Forelimb muscle (tissue), 1 donor: ENCODE measurements around the gene LRBA. TPM values are rescaled to one million over a fixed set of nuclear protein-coding genes. Genes with fewer than 3 reads are reported as not detected.
A peak's percentile ranks its signal among the peaks of the same experiment; 100 is the strongest.
"Not testable (repeated sequence)": the region's sequence is repeated elsewhere in the genome, so short reads cannot be mapped to it uniquely, and the experiment has no call there.

Experiments
- DNase-seq: peaks from one replicate; pipeline ENCODE4 v3.0.0-alpha.2; 2013; ENCODE audit warnings: low read depth
- polyA plus RNA-seq: library from polyadenylated mRNA; unstranded; fragments of 120-200 nt; gene quantifications from one replicate; pipeline ENCODE4 v1.2.1, GENCODE V29; 2013; ENCODE audit not compliant: insufficient read length

LRBA gene
- polyA plus RNA-seq, 1 donor, result 21.0 TPM

DNA sequence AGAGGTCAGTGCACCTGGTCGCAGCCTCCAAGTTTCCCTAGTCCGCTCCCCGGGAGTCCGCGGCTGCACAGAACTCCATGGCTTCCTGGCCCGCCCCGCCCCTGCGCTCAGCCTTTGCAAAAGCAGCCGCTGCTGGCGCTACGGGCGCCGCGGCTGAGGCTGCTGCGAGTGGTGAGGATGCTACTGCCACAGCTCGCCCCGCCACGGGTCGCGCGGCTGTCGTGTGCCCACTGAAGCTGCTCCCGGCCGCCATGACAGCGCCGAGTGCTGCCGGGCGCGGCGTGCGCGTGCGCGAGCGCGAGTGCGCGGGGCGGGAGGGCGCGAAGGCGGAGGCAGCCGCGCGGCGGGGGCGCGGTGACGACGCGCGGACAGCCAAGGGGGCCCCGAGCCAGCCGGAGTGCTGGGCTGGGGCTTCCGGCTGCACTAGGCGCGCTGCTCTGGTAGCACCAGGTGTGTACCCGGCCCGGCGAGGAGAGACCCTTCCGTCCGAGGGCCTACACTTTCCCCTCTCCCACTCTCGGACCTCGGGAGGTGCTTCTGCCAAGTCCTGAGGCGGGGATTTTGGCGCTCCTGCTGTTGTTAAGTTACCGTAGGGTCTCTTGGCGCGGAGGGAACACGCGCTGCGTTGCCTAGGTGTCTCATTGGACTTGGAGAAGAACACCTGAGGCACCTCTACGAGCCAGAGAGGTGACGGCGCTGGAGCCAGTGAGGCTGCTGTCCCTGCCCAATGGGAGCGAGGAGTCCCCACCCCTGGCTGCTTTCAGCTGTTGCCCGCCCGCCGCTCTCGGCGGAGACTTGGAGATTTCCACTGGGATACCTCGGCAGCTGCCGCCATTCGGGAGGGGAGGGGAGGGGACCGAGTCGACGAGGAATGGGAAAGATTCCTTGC is 619 bp upstream of the LRBA start:
- peak; percentile 53 for DNase-seq

DNA sequence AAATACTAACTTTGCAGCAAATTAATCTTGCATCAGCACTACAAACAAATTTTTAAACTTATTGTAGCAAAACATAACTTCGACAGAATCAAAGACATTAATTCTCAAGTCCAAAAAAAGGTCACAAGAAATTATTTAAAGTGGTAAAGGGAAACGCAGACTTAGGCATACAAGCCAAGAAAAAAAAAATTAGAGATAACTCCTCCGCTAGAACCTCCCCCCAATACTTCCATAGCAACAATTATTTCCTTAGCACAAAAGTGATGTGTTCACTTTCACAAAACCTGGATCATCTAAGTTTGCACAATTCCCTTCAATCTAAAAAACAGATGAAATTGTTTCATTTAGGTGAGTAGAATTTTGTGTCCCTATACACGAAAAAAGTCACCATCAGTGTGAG is 1.1 kb downstream of the LRBA start:
- no peak for DNase-seq

- no peak for DNase-seq
Observed at GRCh38 chr4:151013491-151013890, 1.6 kb downstream of the LRBA start.

DNA sequence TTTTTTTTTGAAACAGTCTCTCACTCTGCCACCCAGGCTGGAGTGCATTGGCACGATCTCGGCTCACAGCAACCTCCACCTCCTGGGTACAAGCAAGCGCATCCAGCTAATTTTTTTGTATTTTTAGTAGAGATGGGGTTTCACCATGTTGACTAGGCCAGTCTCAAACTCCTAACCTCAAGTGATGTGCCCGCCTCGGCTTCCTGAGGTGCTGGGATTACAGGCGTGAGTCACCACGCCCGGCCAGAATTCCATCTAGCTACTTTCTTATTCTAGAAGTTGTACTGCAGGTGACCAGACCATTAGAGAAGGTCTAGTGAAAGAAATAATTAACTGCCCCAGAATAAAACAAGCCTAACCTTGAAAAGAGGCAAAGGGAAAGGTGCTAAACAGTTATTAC is 2.3 kb downstream of the LRBA start:
- no peak for DNase-seq

DNA sequence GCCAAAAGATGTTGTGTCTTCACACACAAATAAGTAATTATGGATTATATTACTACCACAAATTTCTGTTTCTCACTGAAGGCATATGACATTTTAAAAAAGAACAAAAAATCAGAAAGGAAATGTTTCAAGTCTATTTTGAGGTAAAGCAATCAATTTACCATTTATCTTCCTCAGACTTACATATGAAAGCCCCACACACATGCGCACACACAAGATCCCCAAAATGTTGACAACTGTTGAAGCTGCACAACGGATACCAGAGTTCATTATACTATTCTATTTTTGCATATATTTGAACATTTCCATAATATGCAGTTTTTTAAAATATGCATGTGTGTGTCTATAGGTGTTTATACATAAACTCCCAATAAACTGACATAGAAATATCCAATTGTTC is 2.7 kb downstream of the LRBA start:
- no peak for DNase-seq

GRCh38 chr4:151004222-151004621 is 10.9 kb downstream of the LRBA start:
- no peak for DNase-seq

GRCh38 chr4:151000747-151001429 is 14.2 kb downstream of the LRBA start:
- no peak for DNase-seq

DNA sequence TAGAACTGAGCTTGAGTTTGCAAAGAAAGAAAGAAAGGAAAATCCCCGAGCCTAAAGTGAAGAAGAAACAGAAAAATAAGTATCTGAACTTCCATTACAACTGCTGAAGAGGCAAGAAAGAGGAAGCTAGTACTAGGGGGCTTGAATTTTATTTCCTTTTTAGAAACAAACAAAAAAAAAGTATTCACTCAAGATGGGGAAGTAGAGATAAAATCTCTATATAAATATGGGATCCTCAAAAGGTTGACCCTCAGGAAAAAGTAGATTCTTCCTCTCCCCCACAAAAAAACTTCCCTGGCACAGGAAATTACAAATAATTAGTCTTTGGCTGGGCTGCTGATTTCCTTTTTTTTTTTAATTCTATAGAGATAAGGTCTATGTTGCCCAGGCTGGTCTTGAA is 16.0 kb downstream of the LRBA start:
- DNase-seq, result no peak

DNA sequence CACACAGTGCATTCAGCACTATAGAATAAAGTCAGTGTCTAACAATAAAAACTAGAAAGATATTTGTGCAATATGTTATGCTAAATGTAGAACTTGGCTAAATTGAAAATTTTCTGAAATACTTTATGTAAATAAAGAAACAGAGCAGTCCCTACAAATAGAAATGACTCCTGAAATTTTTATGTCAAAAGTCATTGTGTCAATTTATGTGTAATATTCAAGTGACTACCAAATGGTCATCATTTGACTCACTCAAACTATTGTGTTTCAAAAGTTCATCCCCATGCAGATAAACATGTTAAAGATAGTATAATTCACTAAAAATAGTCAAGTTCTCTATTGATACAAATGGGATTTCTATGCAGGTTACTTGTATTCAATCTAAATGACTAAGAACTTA is 17.9 kb downstream of the LRBA start:
- DNase-seq, result no peak

DNA sequence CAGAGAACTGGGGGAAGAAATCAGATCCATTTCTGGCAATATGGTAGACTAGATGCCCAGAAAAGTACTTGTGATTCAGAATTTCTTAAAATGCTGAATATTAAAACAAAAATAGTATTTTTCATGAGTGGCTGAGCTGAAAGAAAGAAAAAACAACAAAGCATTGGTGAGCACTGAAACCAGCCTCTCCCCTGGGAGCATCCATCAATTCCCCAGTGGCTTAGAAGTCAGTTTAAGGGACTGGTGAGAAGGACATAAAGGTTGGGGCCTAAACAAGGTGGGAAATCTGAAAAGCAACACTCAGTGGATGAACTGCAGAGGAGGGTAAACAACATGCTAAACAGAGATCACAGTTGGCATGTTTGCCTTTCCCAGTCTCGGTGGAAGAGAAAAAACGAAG is 20.4 kb downstream of the LRBA start:
- DNase-seq, result no peak

- DNase-seq, result not testable (repeated sequence)
Observed at GRCh38 chr4:150993577-150993976, 21.5 kb downstream of the LRBA start.

- DNase-seq, result no peak
Observed at GRCh38 chr4:150990993-150991392, 24.1 kb downstream of the LRBA start.

DNA sequence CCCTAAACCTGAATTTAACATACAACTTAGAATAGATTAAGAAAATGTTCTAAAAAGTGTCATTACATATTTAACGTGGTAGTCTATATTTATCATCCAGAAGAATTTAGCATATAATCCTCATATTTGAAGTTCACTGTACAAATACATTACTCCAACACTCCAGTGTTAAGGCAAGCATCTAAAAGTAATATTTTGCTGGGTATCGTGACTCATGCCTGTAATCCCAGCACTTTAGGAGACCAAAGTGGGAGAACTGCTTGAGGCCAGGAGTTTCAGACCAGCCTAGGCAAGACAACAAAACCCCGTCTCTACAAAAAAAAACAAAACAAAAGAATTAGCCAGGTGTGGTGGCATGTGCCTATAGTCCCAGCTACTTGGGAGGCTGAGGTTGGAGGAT is 24.8 kb downstream of the LRBA start:
- no peak for DNase-seq

DNA sequence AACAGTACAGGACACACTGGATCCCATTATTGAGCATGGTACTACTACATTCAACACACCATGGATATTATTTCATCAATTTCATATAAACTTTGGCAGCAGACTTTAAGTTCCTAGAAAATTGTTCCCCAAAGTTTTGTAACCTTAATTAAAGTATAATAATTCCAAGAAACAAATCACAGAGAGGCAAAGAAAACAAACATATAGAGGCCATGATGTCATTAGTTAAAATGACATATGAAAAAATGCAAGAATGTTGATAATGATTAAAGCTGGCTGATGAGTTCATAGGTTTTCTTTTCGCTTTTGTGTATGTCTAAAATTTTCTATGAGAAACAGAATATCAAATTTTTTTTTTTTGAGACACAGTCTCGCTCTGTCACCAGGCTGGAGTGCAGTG is 26.8 kb downstream of the LRBA start:
- DNase-seq, result no peak

- no peak for DNase-seq
Observed at GRCh38 chr4:150987204-150987603, 27.9 kb downstream of the LRBA start.

DNA sequence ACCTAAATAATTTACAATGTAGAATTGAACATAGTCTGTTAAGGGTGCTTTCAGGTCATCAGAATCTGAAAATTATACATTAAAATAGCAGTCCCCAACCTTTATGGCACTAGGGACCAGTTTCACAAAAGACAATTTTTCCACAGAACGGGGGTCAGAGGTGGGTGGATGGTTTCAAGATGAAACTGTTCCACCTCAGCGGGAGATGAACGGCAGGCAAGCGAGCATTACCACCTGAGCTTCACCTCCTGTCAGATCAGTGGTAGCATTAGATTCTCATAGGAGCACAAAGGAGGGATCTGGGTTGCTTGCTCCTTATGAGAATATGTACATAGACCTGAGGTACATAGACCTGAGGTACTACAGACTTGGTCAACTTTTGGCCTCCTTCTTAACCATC is 29.0 kb downstream of the LRBA start:
- no peak for DNase-seq

DNA sequence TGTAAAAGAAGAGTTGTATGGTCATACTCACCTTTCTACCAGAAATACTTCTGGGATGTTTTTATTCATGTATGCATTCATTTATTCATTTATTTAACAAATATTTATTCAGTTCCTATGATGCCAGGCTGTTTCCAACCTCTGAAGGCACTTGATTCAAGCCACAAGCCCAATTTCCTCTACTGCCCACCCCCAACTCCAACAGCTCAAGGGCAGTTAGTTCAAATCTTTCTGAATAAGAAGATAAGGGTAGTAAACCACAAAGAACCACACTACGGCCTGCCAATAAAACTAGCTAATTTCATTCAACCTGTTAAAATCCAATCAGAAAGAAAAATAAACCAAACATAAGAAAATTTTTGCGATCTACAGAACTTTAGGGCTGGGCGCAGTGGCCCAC is 31.2 kb downstream of the LRBA start:
- DNase-seq, result no peak

DNA sequence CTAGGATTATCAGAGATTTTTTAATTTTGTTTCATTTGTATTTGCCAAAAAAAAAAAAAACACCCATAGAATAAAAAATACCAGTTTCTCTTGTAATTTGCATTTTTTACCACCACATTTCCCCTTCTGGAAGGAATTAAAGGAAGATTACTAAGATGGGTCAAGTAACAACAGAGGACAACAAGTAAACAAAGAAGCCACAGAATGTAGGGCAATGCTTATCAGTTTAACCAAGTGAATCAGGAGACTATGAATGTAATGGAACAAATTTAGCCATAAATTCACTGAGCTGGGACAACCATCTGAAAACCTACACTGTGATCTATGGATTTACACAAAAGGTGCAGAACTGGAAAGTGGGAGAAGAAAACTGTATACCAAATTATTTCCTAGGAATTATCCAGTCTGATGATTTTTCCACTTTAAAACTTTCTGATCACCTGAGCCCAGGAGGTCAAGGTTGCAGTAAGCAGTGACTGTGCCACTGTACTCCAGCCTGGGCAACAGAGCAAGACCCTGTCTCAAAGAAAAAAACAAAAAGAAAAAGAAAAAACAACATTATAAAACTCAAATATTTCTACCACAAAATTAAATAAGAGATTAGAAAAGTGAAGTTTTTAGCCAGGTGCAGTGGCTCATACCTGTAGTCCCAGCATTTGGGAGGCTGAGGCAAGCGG is 32.4 kb downstream of the LRBA start:
- no peak for DNase-seq

DNA sequence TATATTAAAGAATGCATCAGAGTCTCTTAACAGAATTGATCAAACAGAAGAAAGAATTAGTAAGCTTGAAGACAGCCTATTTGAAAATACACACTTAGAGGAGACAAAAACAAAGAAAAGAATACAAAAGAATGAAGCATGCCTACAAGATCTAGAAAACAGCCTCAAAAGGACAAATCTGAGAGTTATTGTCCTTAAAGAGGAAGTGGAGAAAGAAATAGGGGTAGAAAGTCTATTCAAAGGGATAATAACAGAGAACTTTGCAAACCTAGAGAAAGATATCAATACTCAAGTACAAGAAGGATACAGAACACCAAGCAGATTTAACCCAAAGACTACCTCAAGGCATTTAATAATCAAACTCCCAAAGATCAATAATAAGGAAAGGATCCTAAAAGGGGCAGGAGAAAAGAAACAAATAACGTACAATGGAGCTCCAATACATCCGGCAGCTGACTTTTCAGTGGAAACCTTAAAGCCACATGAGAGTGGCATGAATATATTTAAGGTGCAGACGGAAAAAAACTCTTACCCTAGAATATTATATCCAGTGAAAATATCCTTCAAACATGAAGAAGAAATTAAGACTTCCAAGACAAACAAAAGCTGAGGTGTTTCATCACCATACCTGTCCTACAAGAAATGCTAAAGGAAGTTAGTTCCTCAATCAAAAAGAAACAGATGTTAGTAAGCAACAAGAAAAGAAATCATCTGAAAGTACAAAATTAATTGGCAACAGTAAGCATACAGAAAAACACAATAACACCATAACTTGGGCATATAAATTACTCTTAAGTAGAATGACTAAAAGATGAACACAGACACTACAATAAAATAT is 36.1 kb downstream of the LRBA start:
- no peak for DNase-seq

DNA sequence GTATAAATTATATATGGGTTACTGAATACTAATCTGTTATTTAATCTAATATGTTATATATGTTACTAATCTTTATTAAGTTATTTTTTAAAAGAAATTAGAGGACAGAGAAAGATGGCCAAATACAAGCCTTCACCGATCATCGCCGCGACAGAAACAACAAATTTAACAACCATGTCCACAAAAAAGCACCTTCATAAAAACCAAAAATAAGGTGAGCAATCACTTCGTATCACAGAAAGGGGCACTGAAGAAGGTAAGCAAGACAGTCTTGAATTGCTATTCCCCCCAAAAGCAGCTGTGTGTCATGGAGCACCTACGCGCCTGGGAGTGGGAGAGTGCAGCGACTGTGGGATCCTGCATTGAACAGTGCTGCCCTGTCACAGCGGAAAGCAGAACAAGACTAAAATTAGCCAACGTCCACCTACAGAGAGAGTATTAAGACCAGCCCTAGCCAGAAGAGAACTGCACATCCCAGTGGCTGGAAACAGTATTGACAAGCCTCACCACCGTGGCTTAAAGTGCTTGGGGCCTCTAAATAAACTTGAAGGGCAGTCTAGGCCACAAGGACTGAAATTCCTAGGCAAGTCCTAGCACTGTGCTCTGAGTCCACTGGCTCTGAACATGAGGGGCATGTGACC is 38.5 kb downstream of the LRBA start:
- no peak for DNase-seq

DNA sequence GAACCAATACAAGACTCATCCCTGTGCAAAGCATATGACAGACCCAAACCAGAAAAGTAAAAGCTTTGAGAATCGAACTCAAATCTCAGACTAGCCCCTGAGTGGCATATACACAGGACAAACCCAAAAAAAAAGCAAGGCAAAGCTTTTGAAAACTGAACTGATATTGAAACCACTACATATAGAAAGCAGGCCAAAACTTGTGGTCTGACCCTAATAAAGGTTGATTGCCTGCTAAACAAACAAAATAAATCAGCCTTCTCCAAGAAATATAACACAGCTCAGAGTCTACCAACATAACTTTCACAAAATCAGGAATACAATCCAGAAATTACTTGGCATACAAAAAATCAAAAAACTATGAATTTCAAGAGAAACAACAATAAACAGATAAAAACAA is 40.3 kb downstream of the LRBA start:
- DNase-seq, result no peak
